WERI-Rb-1 (cell line): ENCODE data around the gene PSMD5.

Experiments
- DNase-seq: peaks from one replicate; pipeline ENCODE4 v3.0.0-alpha.2; 2020
- H3K27ac ChIP-seq: fragments of 250-450 bp; sonication (Bioruptor Pico); 2 replicates; pipeline ENCODE4 v1.5.1; 2020; ENCODE audit warnings: mild to moderate bottlenecking, moderate library complexity
- H3K27me3 ChIP-seq: fragments of 250-450 bp; sonication (Bioruptor Pico); 2 replicates; pipeline ENCODE4 v1.5.1; 2021; ENCODE audit warnings: mild to moderate bottlenecking, low read depth, moderate library complexity; ENCODE audit not compliant: insufficient read depth, severe bottlenecking
- H3K36me3 ChIP-seq: fragments of 250-450 bp; sonication (Bioruptor Pico); 2 replicates; pipeline ENCODE4 v1.5.1; 2020; ENCODE audit warnings: mild to moderate bottlenecking, moderate library complexity
- H3K4me3 ChIP-seq: 2 replicates; pipeline ENCODE4 v1.5.1; 2011; ENCODE audit warnings: low read depth, mild to moderate bottlenecking, control low read depth, low read length
- H3K9me3 ChIP-seq: fragments of 250-450 bp; sonication (Bioruptor Pico); 2 replicates; pipeline ENCODE4 v1.5.1; 2021; ENCODE audit warnings: mild to moderate bottlenecking, moderate library complexity; ENCODE audit not compliant: severe bottlenecking
- TF ChIP-seq, protein P1 (sequence below): IDR thresholded peaks from 2 replicates; pipeline ENCODE4 v1.5.1; 2011; ENCODE audit warnings: low read depth, mild to moderate bottlenecking, control low read depth, inconsistent platforms, low read length

PSMD5 gene

GRCh38 chr9:120867676-120868338 is 25.1 kb upstream of the PSMD5 start:
- TF ChIP-seq, protein P1, sequence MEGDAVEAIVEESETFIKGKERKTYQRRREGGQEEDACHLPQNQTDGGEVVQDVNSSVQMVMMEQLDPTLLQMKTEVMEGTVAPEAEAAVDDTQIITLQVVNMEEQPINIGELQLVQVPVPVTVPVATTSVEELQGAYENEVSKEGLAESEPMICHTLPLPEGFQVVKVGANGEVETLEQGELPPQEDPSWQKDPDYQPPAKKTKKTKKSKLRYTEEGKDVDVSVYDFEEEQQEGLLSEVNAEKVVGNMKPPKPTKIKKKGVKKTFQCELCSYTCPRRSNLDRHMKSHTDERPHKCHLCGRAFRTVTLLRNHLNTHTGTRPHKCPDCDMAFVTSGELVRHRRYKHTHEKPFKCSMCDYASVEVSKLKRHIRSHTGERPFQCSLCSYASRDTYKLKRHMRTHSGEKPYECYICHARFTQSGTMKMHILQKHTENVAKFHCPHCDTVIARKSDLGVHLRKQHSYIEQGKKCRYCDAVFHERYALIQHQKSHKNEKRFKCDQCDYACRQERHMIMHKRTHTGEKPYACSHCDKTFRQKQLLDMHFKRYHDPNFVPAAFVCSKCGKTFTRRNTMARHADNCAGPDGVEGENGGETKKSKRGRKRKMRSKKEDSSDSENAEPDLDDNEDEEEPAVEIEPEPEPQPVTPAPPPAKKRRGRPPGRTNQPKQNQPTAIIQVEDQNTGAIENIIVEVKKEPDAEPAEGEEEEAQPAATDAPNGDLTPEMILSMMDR: no peak
- Histone ChIP-seq H3K36me3 (peaks cover 89% of the 10 kb centered on the region), H3K9me3 (no peaks in the 10 kb centered on the region), H3K27ac (no peak overlapping the region), H3K27me3 (no peaks in the 10 kb centered on the region), H3K4me3 (no peak overlapping the region)
- DNase-seq: no peak

GRCh38 chr9:120866651-120867050 is 23.9 kb upstream of the PSMD5 start:
- Histone ChIP-seq H3K27ac (no peak overlapping the region), H3K9me3 (no peaks in the 10 kb centered on the region), H3K27me3 (no peaks in the 10 kb centered on the region), H3K36me3 (peaks cover 90% of the 10 kb centered on the region), H3K4me3 (no peak overlapping the region)
- no peak for DNase-seq
- TF ChIP-seq, protein P1: no peak

GRCh38 chr9:120865809-120866208 is 23.1 kb upstream of the PSMD5 start:
- DNase-seq: no peak
- peaks cover 93% of the 10 kb centered on the region for H3K36me3 ChIP-seq

GRCh38 chr9:120865176-120865575 is 22.5 kb upstream of the PSMD5 start:
- H3K36me3 ChIP-seq: peaks cover 93% of the 10 kb centered on the region
- no peaks in the 10 kb centered on the region for H3K27me3 ChIP-seq
- H3K9me3 ChIP-seq: no peaks in the 10 kb centered on the region
- TF ChIP-seq, protein P1: no peak
- H3K4me3 ChIP-seq: no peak overlapping the region
- DNase-seq: no peak
- no peak overlapping the region for H3K27ac ChIP-seq

More at GRCh38 chr9:120865809-120866208, 23.1 kb upstream of the PSMD5 start:
- TF ChIP-seq, protein P1: no peak
- no peaks in the 10 kb centered on the region for H3K27me3 ChIP-seq
- no peak overlapping the region for H3K27ac ChIP-seq
- no peak overlapping the region for H3K4me3 ChIP-seq
- no peaks in the 10 kb centered on the region for H3K9me3 ChIP-seq

DNA sequence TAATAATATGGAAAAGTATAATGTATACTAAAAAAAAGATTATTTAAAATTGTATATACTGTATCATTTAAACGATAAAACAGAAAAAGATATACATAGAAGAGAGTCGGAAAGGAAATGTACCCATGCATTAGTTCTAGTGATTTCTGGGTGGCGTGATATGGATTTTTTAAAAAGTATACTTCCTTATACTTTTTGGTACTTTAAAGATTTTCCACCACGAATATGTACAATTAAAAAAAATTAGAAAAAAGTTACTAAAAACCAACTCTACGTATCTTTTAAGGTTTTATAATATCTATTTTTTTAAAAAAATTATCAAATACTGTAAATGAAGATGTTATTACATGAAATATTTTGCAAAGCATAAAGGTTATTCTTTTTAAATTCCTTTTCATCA is 22.0 kb upstream of the PSMD5 start:
- H3K27ac ChIP-seq: no peak overlapping the region
- H3K4me3 ChIP-seq: no peak overlapping the region
- TF ChIP-seq, protein P1: no peak
- H3K36me3 ChIP-seq: peaks cover 93% of the 10 kb centered on the region
- H3K27me3 ChIP-seq: no peaks in the 10 kb centered on the region
- DNase-seq: no peak
- H3K9me3 ChIP-seq: no peaks in the 10 kb centered on the region

DNA sequence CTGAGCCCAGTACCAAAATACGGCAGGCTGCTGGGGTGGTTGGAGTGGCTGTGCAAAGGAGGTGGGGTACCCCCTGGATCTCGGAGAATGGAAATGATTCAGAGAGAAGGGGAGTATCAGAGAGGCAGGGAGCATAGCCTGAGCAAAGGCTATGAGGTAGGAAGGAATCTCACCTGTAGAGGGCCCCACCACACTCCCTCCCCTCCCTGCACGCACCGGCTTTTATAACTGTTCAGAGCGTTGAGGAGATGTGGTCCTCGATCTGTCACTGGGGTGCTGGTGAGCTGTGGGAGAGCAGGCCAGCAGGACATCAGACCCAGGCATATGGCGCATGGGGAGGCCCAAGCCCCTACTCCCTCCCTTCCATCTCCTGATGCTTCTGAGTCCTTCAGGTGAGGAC is 21.1 kb upstream of the PSMD5 start:
- Histone ChIP-seq H3K36me3 (peaks cover 91% of the 10 kb centered on the region), H3K4me3 (no peak overlapping the region), H3K27ac (no peak overlapping the region), H3K27me3 (no peaks in the 10 kb centered on the region), H3K9me3 (no peaks in the 10 kb centered on the region)
- no peak for DNase-seq
- TF ChIP-seq, protein P1: peak; percentile 77
